ENCODE data around the gene SPATA20. TPM values are rescaled to one million over a fixed set of nuclear protein-coding genes. Genes with fewer than 3 reads are reported as not detected.

The SPATA20 gene
- total RNA-seq, 2 experiments from 2014 or later: 15.8 to 16.1 TPM

DNA sequence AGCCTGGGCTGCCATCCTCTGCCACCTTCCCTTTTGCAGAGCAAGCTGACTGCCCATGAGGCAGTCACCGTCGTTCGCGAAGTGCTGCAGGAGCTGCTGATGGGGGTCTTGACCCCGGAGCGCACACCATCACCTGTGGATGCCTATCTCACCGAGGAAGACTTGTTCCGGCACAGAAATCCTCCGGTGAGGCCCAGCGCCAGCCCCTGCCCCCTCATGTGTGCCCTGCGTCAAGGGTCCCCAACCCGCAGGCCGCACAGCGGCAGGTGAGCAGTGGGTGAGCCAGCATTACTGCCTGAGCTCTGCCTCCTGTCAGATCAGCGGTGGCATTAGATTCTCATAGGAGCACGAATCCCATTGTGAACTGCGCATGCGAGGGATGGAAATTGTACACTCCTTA is 22.1 kb upstream of the SPATA20 start:
- Mint-ChIP-seq H3K9me3 (no peaks in the 10 kb centered on the region), H3K4me1 (ENCODE audit: low read depth) (no peaks in the 10 kb centered on the region), H3K4me3 (no peak overlapping the region), H3K27ac (no peak overlapping the region), H3K36me3 (ENCODE audit: low read depth) (no peaks in the 10 kb centered on the region), H3K27me3 (ENCODE audit: low read depth) (peaks cover 8% of the 10 kb centered on the region)
- intact Hi-C loops (cut with micrococcal nuclease): no loop called here
- CTCF ChIA-PET: interaction anchor here (0.6 kb wide), 1 partner anchor 135 kb away, joined by 4 read pairs; no protein-coding TSS in a partner anchor
- DNase-seq: no peak

- Mint-ChIP-seq H3K4me1 (ENCODE audit: low read depth) (no peaks in the 10 kb centered on the region), H3K9me3 (no peaks in the 10 kb centered on the region), H3K36me3 (ENCODE audit: low read depth) (no peaks in the 10 kb centered on the region), H3K27ac (no peak overlapping the region), H3K27me3 (ENCODE audit: low read depth) (peaks cover 27% of the 10 kb centered on the region), H3K4me3 (no peak overlapping the region)
- DNase-seq: no peak
- CTCF ChIA-PET: interaction anchor here (0.6 kb wide), 1 partner anchor 173 kb away, joined by 3 read pairs; no protein-coding TSS in a partner anchor
- intact Hi-C loops (cut with micrococcal nuclease): no loop called here
Measured at GRCh38 chr17:50527155-50527762, 19.7 kb upstream of the SPATA20 start.

DNA sequence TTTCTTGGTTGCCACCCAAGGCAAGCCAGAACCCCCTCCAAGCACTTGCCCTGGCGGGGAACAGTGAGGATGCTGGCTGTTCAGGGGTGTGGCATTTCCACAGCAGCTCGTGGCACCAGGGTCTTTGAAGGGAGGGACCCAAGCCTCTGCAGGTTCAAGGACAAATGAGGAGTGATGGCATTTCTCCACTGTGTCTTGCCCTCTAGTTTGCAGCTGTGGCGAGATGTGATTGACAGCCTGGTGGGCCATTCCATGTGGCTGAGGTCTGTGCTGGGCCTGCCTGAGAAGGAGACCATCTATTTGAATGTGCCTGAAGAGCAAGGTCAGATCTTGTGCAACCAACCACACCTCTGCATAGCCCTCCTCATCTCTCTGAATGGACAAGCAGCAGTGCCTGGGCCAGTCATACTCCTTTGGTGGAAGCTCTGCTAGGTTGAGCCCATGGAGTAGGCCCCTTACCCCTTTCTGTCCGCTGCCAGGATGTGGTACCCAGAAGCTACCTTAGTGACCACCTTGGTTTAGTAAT is 19.0 kb upstream of the SPATA20 start:
- H3K4me3 Mint-ChIP-seq: no peak overlapping the region
- H3K27me3 Mint-ChIP-seq (ENCODE audit: low read depth): peaks cover 34% of the 10 kb centered on the region
- CTCF ChIA-PET: no interaction called here
- no peak for DNase-seq
- H3K4me1 Mint-ChIP-seq (ENCODE audit: low read depth): peaks cover 2% of the 10 kb centered on the region
- H3K36me3 Mint-ChIP-seq (ENCODE audit: low read depth): no peaks in the 10 kb centered on the region
- intact Hi-C loops (cut with micrococcal nuclease): no loop called here
- H3K9me3 Mint-ChIP-seq: no peaks in the 10 kb centered on the region
- H3K27ac Mint-ChIP-seq: no peak overlapping the region

- CTCF ChIA-PET: no interaction called here
- Mint-ChIP-seq H3K36me3 (ENCODE audit: low read depth) (no peaks in the 10 kb centered on the region), H3K27me3 (ENCODE audit: low read depth) (peaks cover 49% of the 10 kb centered on the region), H3K27ac (no peak overlapping the region), H3K9me3 (no peaks in the 10 kb centered on the region), H3K4me1 (ENCODE audit: low read depth) (peaks cover 15% of the 10 kb centered on the region), H3K4me3 (no peak overlapping the region)
- no peak for DNase-seq
- intact Hi-C loops (cut with micrococcal nuclease): no loop called here
Measured at GRCh38 chr17:50529849-50530248, 17.1 kb upstream of the SPATA20 start.

DNA sequence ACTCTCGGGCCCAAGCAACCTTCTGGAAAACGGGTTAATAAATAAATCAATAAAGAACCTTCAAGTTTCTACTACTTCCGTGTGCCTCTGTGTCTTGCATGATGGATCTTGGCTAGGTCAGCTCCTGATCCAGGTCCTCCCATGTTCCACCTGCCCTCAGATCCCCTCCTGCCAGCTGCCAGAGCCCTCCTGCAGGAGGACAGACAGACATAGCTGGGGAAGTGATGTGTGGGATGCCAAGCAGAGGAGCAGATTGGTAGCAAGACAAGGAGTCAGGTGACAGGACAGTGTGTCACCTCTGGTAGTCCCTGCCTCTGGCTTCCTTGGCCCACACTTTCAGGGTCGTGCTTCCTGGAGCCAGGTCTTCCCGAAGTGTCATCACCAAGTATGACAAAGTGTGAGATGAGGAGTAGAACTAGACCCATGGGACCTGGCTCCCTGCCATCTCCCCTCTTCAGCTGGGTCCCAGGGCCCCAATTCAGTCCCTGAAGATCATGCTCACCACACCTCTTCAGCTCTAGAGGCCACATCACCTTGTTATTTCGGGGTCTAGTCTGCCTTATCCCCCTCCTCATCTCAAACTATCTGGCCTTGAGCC is 15.4 kb upstream of the SPATA20 start:
- H3K9me3 Mint-ChIP-seq: no peaks in the 10 kb centered on the region
- peaks cover 15% of the 10 kb centered on the region for H3K4me1 Mint-ChIP-seq (ENCODE audit: low read depth)
- intact Hi-C loops (cut with micrococcal nuclease): no loop called here
- H3K36me3 Mint-ChIP-seq (ENCODE audit: low read depth): no peaks in the 10 kb centered on the region
- no peak for DNase-seq
- CTCF ChIA-PET: interaction anchor here (0.6 to 1.4 kb wide), 4 partner anchors 16 to 149 kb away, joined by 3 to 6 read pairs (median 4); no protein-coding TSS in a partner anchor
- H3K4me3 Mint-ChIP-seq: no peak overlapping the region
- peaks cover 49% of the 10 kb centered on the region for H3K27me3 Mint-ChIP-seq (ENCODE audit: low read depth)
- no peak overlapping the region for H3K27ac Mint-ChIP-seq

DNA sequence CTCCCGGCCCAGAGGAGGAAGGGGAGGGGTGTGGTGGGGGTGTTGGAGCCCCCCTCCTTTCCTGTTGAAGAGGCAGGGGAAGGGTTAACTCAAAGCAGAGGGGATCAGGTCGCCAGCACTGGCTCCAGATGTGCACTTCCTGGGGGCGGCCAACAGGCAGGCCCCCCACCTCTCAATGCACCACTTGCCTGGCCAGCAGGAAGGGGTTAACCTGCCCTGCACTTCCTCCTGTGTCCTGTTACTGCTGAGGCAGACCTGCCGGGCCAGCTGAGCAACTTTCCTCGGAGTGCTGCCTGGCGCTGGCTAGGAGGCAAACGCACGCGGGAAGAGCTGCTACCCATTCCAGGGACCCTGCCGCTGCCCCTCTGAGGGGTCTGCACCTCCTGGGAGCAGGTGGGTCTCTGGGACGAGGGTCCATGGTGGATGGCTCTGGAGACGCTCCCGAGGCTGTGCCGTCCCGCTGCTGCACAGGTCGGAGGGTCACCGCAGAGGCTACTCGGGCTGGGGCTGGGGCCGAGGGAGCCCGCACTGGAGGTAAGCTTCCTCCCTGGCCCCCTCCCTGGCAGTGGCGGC is 14.4 kb upstream of the SPATA20 start, which contains the start of gene EPN3:
EPN3 (plus strand) TSS at position 284 of the 573 bp plus-strand sequence. CDS start 3,822 bp downstream, outside the sequence.
- DNase-seq: no peak
- H3K27me3 Mint-ChIP-seq (ENCODE audit: low read depth): peaks cover 49% of the 10 kb centered on the region
- intact Hi-C loops (cut with micrococcal nuclease): no loop called here
- peaks cover 15% of the 10 kb centered on the region for H3K4me1 Mint-ChIP-seq (ENCODE audit: low read depth)
- H3K4me3 Mint-ChIP-seq: no peak within 1 kb of the TSS
- H3K9me3 Mint-ChIP-seq: no peaks in the 10 kb centered on the region
- H3K27ac Mint-ChIP-seq: no peak within 1 kb of the TSS
- no peaks in the 10 kb centered on the region for H3K36me3 Mint-ChIP-seq (ENCODE audit: low read depth)
- CTCF ChIA-PET: interaction anchor here (0.6 kb wide), 1 partner anchor 201 kb away, joined by 5 read pairs; no protein-coding TSS in a partner anchor

GRCh38 chr17:50533185-50533584 is 13.8 kb upstream of the SPATA20 start:
- Mint-ChIP-seq H3K9me3 (no peaks in the 10 kb centered on the region), H3K4me1 (ENCODE audit: low read depth) (peaks cover 15% of the 10 kb centered on the region), H3K4me3 (no peak overlapping the region), H3K27me3 (ENCODE audit: low read depth) (peaks cover 49% of the 10 kb centered on the region), H3K27ac (no peak overlapping the region), H3K36me3 (ENCODE audit: low read depth) (no peaks in the 10 kb centered on the region)
- intact Hi-C loops (cut with micrococcal nuclease): no loop called here
- CTCF ChIA-PET: interaction anchor here (0.6 to 1.2 kb wide), 3 partner anchors 49 to 201 kb away, joined by 3 to 5 read pairs (median 3); no protein-coding TSS in a partner anchor
- no peak for DNase-seq

- CTCF ChIA-PET: interaction anchor here (0.6 to 1.2 kb wide), 2 partner anchors 50 to 185 kb away, joined by 3 read pairs; no protein-coding TSS in a partner anchor
Measured at GRCh38 chr17:50533720-50534148, 13.2 kb upstream of the SPATA20 start.

DNA sequence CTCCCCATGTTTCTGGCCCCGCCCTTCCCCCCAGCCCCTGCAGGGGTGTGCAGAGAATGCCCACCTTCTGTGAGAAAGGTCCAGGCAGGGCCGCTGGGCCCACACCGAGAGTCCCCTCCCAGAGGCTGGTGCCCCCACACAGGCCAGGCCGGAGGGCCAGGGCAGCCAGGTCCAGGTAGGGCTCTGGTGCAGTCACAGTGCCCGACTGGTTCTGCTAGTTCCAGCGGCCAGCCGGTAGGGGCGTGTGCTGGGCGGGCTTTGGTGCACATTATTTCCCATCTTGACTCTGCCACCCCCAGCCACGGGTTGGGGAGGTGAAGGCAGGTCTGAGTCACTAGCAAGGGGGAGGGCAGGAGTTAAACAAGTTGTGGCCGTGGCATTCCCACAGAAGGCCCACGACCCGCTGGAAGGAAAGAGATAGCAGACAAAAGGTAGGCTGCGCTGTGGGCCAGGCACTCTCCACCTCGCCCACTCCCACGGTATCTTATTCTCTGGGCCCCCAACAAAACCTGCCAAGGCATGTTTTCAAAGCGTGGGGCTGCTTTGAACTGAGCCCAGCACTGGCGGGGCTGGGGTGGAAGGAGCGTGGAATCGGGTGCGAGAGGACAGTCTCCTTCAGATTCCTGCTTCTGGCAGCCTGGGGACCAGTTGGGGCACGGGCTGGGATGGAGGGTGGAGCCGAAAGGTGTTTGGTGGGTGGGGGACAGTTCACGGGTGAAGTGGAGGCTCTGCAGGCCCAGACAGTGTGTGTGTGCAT is 12.6 kb upstream of the SPATA20 start:
- DNase-seq: peak; percentile 37
- Mint-ChIP-seq H3K9me3 (no peaks in the 10 kb centered on the region), H3K36me3 (ENCODE audit: low read depth) (no peaks in the 10 kb centered on the region), H3K4me3 (no peak overlapping the region), H3K27me3 (ENCODE audit: low read depth) (peaks cover 44% of the 10 kb centered on the region), H3K4me1 (ENCODE audit: low read depth) (peaks cover 15% of the 10 kb centered on the region), H3K27ac (no peak overlapping the region)
- CTCF ChIA-PET: interaction anchor here (1.2 kb wide), 1 partner anchor 50 kb away, joined by 3 read pairs; no protein-coding TSS in a partner anchor
- intact Hi-C loops (cut with micrococcal nuclease): no loop called here

More at GRCh38 chr17:50533720-50534148, 13.2 kb upstream of the SPATA20 start:
- peaks cover 49% of the 10 kb centered on the region for H3K27me3 Mint-ChIP-seq (ENCODE audit: low read depth)
- no peak overlapping the region for H3K27ac Mint-ChIP-seq
- intact Hi-C loops (cut with micrococcal nuclease): no loop called here
- DNase-seq: no peak
- H3K9me3 Mint-ChIP-seq: no peaks in the 10 kb centered on the region
- H3K4me1 Mint-ChIP-seq (ENCODE audit: low read depth): peaks cover 15% of the 10 kb centered on the region
- no peak overlapping the region for H3K4me3 Mint-ChIP-seq
- H3K36me3 Mint-ChIP-seq (ENCODE audit: low read depth): no peaks in the 10 kb centered on the region

GRCh38 chr17:50534979-50535326 is 12.0 kb upstream of the SPATA20 start:
- Mint-ChIP-seq H3K9me3 (no peaks in the 10 kb centered on the region), H3K36me3 (ENCODE audit: low read depth) (no peaks in the 10 kb centered on the region), H3K4me3 (no peak overlapping the region), H3K27me3 (ENCODE audit: low read depth) (peaks cover 40% of the 10 kb centered on the region), H3K27ac (no peak overlapping the region), H3K4me1 (ENCODE audit: low read depth) (peaks cover 15% of the 10 kb centered on the region)
- no peak for DNase-seq
- CTCF ChIA-PET: no interaction called here
- intact Hi-C loops (cut with micrococcal nuclease): no loop called here

DNA sequence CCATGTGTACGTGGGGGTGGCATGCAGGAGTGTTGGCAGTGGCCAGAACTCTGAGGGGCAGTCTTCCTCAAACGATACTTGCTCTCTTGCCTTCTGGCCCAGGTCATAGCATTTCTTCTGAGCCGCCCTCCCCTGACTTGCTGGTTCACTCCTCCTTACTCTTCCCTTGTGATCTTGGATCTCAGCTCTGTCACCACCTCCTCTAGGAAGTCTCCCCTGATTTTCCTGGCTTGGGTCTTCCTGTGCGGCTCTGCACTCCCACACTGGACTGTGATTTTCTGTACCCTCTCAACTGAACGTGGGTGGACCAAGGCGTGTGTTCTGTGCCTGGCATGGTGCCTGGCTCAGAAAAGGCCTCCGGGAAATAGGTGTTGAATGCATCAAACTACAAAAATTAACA is 11.6 kb upstream of the SPATA20 start:
- no peaks in the 10 kb centered on the region for H3K9me3 Mint-ChIP-seq
- H3K27ac Mint-ChIP-seq: no peak overlapping the region
- CTCF ChIA-PET: interaction anchor here (1.0 kb wide), 1 partner anchor 52 kb away, joined by 4 read pairs; no protein-coding TSS in a partner anchor

More for the DNA sequence above, 11.6 kb upstream of the SPATA20 start:
- DNase-seq: no peak
- no peaks in the 10 kb centered on the region for H3K36me3 Mint-ChIP-seq (ENCODE audit: low read depth)
- intact Hi-C loops (cut with micrococcal nuclease): no loop called here
- H3K4me3 Mint-ChIP-seq: no peak overlapping the region
- H3K4me1 Mint-ChIP-seq (ENCODE audit: low read depth): peaks cover 15% of the 10 kb centered on the region
- H3K27me3 Mint-ChIP-seq (ENCODE audit: low read depth): peaks cover 39% of the 10 kb centered on the region
